ENCODE results near the gene SUDS3.

The SUDS3 gene

GRCh38 chr12:118456741-118457140 is 80.4 kb downstream of the SUDS3 start:
- DNase-seq = no peak

- no peak for DNase-seq
Observed at GRCh38 chr12:118459110-118459509, 82.8 kb downstream of the SUDS3 start.

- no peak for DNase-seq
Observed at GRCh38 chr12:118463677-118464076, 87.3 kb downstream of the SUDS3 start.

GRCh38 chr12:118465706-118466105 is 89.4 kb downstream of the SUDS3 start:
- no peak for DNase-seq

Measured in bone marrow (tissue), 2 donors.